Daoy (cell line): Measurements from ENCODE around the gene UBE4B. TPM values are rescaled to one million over a fixed set of nuclear protein-coding genes. Genes with fewer than 3 reads are reported as not detected.
"Not testable (repeated sequence)": the region's sequence is repeated elsewhere in the genome, so short reads cannot be mapped to it uniquely, and the experiment has no call there.

Experiments
- DNase-seq: peaks from one replicate; pipeline ENCODE4 v3.0.0-alpha.2; 2015; ENCODE audit warnings: low read depth
- total RNA-seq: library from RNA; depleted of rRNA; stranded (reverse); fragments of >200 nt; shearing (Covaris generic); gene quantifications from 2 replicates; pipeline ENCODE4 v1.2.3, GENCODE V29; 2014; rRNA removed

Gene UBE4B
- total RNA-seq, 1 experiment from 2014 or later: 34.4 TPM

- peak; percentile 99 for DNase-seq
These were observed 177.4 kb downstream of the UBE4B start, which contains the start of gene KIF1B for GRCh38 chr1:10209905-10210810. Gene KIF1B, plus strand, starts transcription at chr1:10210570. Its CDS starts 21,759 bp downstream, at chr1:10232329.

GRCh38 chr1:10210841-10211804 lies 178.4 kb downstream of the UBE4B start:
- peak; percentile 90 for DNase-seq

GRCh38 chr1:10211805-10212410 lies 179.2 kb downstream of the UBE4B start:
- peak; percentile 39 for DNase-seq

GRCh38 chr1:10212476-10212875 lies 179.7 kb downstream of the UBE4B start:
- DNase-seq: no peak

GRCh38 chr1:10213186-10213705 lies 180.5 kb downstream of the UBE4B start:
- DNase-seq: no peak

GRCh38 chr1:10216090-10216749 lies 183.5 kb downstream of the UBE4B start:
- no peak for DNase-seq

- peak; percentile 43 for DNase-seq
These were observed 185.1 kb downstream of the UBE4B start for GRCh38 chr1:10217748-10218441.

- no peak for DNase-seq
These were observed 187.4 kb downstream of the UBE4B start for GRCh38 chr1:10220200-10220599.

GRCh38 chr1:10220657-10221056 lies 187.9 kb downstream of the UBE4B start:
- DNase-seq: not testable (repeated sequence)

GRCh38 chr1:10225573-10225972 lies 192.8 kb downstream of the UBE4B start:
- DNase-seq: peak; percentile 23

GRCh38 chr1:10228528-10228927 lies 195.8 kb downstream of the UBE4B start:
- DNase-seq: no peak

GRCh38 chr1:10229903-10230302 lies 197.1 kb downstream of the UBE4B start:
- DNase-seq: no peak

Other genes with a start within 250 kb of the UBE4B start
- 37.5 and 41.7 TPM in 2 replicates for gene CLSTN1, start 209.0 kb upstream of the UBE4B start, total RNA-seq
- 17.0 and 24.3 TPM in 2 replicates for gene CTNNBIP1, start 122.7 kb upstream of the UBE4B start, total RNA-seq
- gene LZIC, start 89.6 kb upstream of the UBE4B start, total RNA-seq: 41.3 and 55.6 TPM in 2 replicates
- 8.5 and 15.2 TPM in 2 replicates for gene NMNAT1, start 89.5 kb upstream of the UBE4B start, total RNA-seq
- gene RBP7, start 35.7 kb upstream of the UBE4B start, total RNA-seq: not detected in 2 replicates
- 19.0 and 21.9 TPM in 2 replicates for gene KIF1B, start 177.6 kb downstream of the UBE4B start, total RNA-seq